PC-9 (cell line): ENCODE data around the gene UHRF1. TPM values are rescaled to one million over a fixed set of nuclear protein-coding genes. Genes with fewer than 3 reads are reported as not detected.

Experiments used
- BruUV-seq: library from RNA; stranded (reverse); fragments of 400-500 nt; replicated peaks from 2 replicates; lab custom pipeline; 2021; lab: Mats Ljungman, UMichigan
- CTCF ChIA-PET: fragments of 300-600 bp; sonication (Branson Sonifier 250); formaldehyde crosslinking; loops from one replicate; lab custom pipeline; 2022; ENCODE audit warnings: antibody characterized with exemption; lab: Charles Lee
- POLR2A ChIA-PET: fragments of 300-600 bp; sonication (Branson Sonifier 250); formaldehyde crosslinking; loops from one replicate; lab custom pipeline; 2022; ENCODE audit warnings: antibody characterized with exemption; ENCODE audit not compliant: unreplicated experiment; lab: Charles Lee
- DNase-seq, 2 experiments: peaks; one replicate each; pipeline versions ENCODE4 v3.0.0 to v3.0.0-alpha.2; 2015 to 2022; ENCODE audit warnings: mixed read lengths in 1 of 2
- H2AFZ ChIP-seq: fragments of 200-600 bp; sonication (generic); 2 replicates; pipeline ENCODE4 v1.8.1; 2017; ENCODE audit warnings: antibody characterized with exemption
- H3F3A ChIP-seq: fragments of 200-600 bp; sonication (generic); 2 replicates; pipeline ENCODE4 v1.8.1; 2017; ENCODE audit warnings: antibody characterized with exemption, mild to moderate bottlenecking, low read depth; ENCODE audit not compliant: insufficient read depth
- H3K27ac ChIP-seq: fragments of 200-600 bp; sonication (generic); 2 replicates; pipeline ENCODE4 v1.6.1; 2016; ENCODE audit warnings: mixed run types
- H3K27me3 ChIP-seq: fragments of 200-600 bp; sonication (generic); 2 replicates; pipeline ENCODE4 v1.6.1; 2016; ENCODE audit warnings: low read depth, mixed run types; ENCODE audit not compliant: insufficient read depth
- H3K36me3 ChIP-seq: fragments of 200-600 bp; sonication (generic); 2 replicates; pipeline ENCODE4 v1.6.1; 2016; ENCODE audit warnings: low read depth, mixed run types
- H3K4me1 ChIP-seq: fragments of 200-600 bp; sonication (generic); replicated peaks from 2 replicates; pipeline ENCODE4 v1.6.1; 2016; ENCODE audit warnings: mixed run types; ENCODE audit not compliant: insufficient read depth
- H3K4me2 ChIP-seq: fragments of 200-600 bp; sonication (generic); 2 replicates; pipeline ENCODE4 v1.6.1; 2017; ENCODE audit warnings: mixed run types
- H3K4me3 ChIP-seq: fragments of 200-600 bp; sonication (generic); 2 replicates; pipeline ENCODE4 v1.6.1; 2016; ENCODE audit warnings: mixed run types
- H3K79me2 ChIP-seq: fragments of 200-600 bp; sonication (generic); 2 replicates; pipeline ENCODE4 v1.6.1; 2017; ENCODE audit warnings: low read depth, mixed run types
- H3K9me2 ChIP-seq: fragments of 200-600 bp; sonication (generic); 2 replicates; pipeline ENCODE4 v1.8.1; 2017; ENCODE audit warnings: mild to moderate bottlenecking; ENCODE audit not compliant: insufficient read depth
- H3K9me3 ChIP-seq: fragments of 200-600 bp; sonication (generic); 2 replicates; pipeline ENCODE4 v1.8.1; 2016; ENCODE audit warnings: low read depth; ENCODE audit not compliant: insufficient read depth
- H4K20me1 ChIP-seq: fragments of 200-600 bp; sonication (generic); 2 replicates; pipeline ENCODE4 v1.8.1; 2017; ENCODE audit not compliant: insufficient read depth
- CTCF ChIP-seq: fragments of 200-600 bp; sonication (generic); conservative IDR thresholded peaks from 2 replicates; pipeline ENCODE4 v1.6.1; 2017; ENCODE audit warnings: mixed run types, antibody characterized with exemption, mild to moderate bottlenecking, moderate library complexity
- EZH2 ChIP-seq: fragments of 200-600 bp; sonication (generic); IDR thresholded peaks from 2 replicates; pipeline ENCODE4 v1.8.0; 2017; ENCODE audit warnings: antibody characterized with exemption, low read depth
- intact Hi-C: fragments of 100-400 bp; cut with micrococcal nuclease; formaldehyde crosslinking; loops from one replicate; pipeline ENCODE4 v1.10.0; 2022; ENCODE audit not compliant: unreplicated experiment
- total RNA-seq: library from RNA; stranded (reverse); gene quantifications from 2 replicates; pipeline ENCODE4 v1.2.3, GENCODE V29; 2021

Gene UHRF1
- total RNA-seq, 1 experiment from 2014 or later = 61.4 TPM

GRCh38 chr19:4976401-4977298 is 67.3 kb downstream of the UHRF1 start:
- ChIA-PET CTCF (no interaction called here), POLR2A (no interaction called here)
- Histone ChIP-seq H3F3A (peaks cover 5% of the 10 kb centered on the region), H3K36me3 (no peaks in the 10 kb centered on the region), H3K79me2 (peaks cover 23% of the 10 kb centered on the region), H3K4me1 (peaks cover 12% of the 10 kb centered on the region), H3K9me3 (no peaks in the 10 kb centered on the region), H3K27me3 (no peaks in the 10 kb centered on the region), H3K27ac (no peak overlapping the region), H3K4me2 (no peak overlapping the region), H4K20me1 (peaks cover 7% of the 10 kb centered on the region; the same call in 1 of the 2 replicates), H3K9me2 (no peaks in the 10 kb centered on the region), H2AFZ (no peak overlapping the region), H3K4me3 (no peak overlapping the region)
- intact Hi-C loops = no loop called here
- TF ChIP-seq EZH2 (no peak), CTCF (no peak)
- DNase-seq = no peak
- no TSS peak for BruUV-seq

GRCh38 chr19:4977299-4978174 is 68.2 kb downstream of the UHRF1 start:
- intact Hi-C loops = no loop called here
- TF ChIP-seq EZH2 (no peak), CTCF (no peak)
- no peak overlapping the region for H3K4me2 ChIP-seq

DNA sequence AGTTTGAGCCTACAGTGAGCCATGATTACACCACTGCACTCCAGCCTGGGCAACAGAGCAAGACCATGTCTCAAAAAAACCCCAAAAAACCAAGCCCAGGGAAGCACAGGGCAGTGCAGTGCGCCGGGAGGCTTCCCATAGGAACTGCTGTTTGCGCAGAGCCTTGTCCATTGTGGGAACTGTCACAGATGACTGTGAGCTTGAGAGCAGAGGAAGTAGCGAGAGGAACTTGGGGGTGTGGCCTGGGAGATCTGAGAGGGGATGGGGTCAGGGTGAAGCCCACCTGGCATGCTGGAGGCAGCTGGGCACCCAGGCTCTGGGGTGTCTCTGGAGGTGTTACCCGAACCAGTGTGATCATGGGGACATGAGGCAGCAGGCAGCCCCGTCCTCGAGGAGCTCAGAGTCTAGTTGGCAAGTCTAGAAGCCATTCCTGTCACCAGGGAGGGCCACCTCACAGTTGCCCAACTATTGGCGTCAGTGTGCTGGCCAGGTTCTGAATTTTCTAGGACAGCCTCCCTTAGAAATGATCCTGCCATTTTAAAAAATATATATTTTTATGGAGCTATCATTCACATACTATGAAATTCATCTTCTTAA is 70.0 kb downstream of the UHRF1 start:
- BruUV-seq = no TSS peak
- CTCF ChIA-PET = interaction anchor here (1.0 kb wide), 1 partner anchor 22 kb away, joined by 4 read pairs; no protein-coding TSS in a partner anchor
- POLR2A ChIA-PET = no interaction called here

More at GRCh38 chr19:4977299-4978174, 68.2 kb downstream of the UHRF1 start:
- H3K4me3 ChIP-seq = no peak overlapping the region
- H3K36me3 ChIP-seq = no peaks in the 10 kb centered on the region
- H4K20me1 ChIP-seq = peaks cover 7% of the 10 kb centered on the region; the same call in 1 of the 2 replicates
- no peaks in the 10 kb centered on the region for H3K9me3 ChIP-seq
- H3K9me2 ChIP-seq = no peaks in the 10 kb centered on the region
- no peak overlapping the region for H2AFZ ChIP-seq
- POLR2A ChIA-PET = no interaction called here
- H3K27ac ChIP-seq = no peak overlapping the region
- no peaks in the 10 kb centered on the region for H3K27me3 ChIP-seq
- H3K4me1 ChIP-seq = peaks cover 10% of the 10 kb centered on the region
- CTCF ChIA-PET = no interaction called here
- peaks cover 15% of the 10 kb centered on the region for H3K79me2 ChIP-seq
- DNase-seq = no peak
- no TSS peak for BruUV-seq
- peaks cover 5% of the 10 kb centered on the region for H3F3A ChIP-seq

More for the DNA sequence above, 70.0 kb downstream of the UHRF1 start:
- TF ChIP-seq EZH2 = no peak
- TF ChIP-seq CTCF = no peak
- no peak overlapping the region for H3K4me3 ChIP-seq
- H3K9me2 ChIP-seq = no peaks in the 10 kb centered on the region
- no peak overlapping the region for H3K27ac ChIP-seq
- peaks cover 3% of the 10 kb centered on the region; the same call in 1 of the 2 replicates for H4K20me1 ChIP-seq
- no peaks in the 10 kb centered on the region for H3K27me3 ChIP-seq
- peaks cover 4% of the 10 kb centered on the region; the same call in 1 of the 2 replicates for H3K79me2 ChIP-seq
- no peak for DNase-seq
- no peaks in the 10 kb centered on the region for H3K4me1 ChIP-seq
- no peaks in the 10 kb centered on the region for H3K36me3 ChIP-seq
- no peak overlapping the region for H2AFZ ChIP-seq
- intact Hi-C loops = no loop called here
- no peaks in the 10 kb centered on the region for H3K9me3 ChIP-seq
- H3F3A ChIP-seq = no peaks in the 10 kb centered on the region
- H3K4me2 ChIP-seq = no peak overlapping the region
